ENCODE results near the gene SEBOX.

DNA sequence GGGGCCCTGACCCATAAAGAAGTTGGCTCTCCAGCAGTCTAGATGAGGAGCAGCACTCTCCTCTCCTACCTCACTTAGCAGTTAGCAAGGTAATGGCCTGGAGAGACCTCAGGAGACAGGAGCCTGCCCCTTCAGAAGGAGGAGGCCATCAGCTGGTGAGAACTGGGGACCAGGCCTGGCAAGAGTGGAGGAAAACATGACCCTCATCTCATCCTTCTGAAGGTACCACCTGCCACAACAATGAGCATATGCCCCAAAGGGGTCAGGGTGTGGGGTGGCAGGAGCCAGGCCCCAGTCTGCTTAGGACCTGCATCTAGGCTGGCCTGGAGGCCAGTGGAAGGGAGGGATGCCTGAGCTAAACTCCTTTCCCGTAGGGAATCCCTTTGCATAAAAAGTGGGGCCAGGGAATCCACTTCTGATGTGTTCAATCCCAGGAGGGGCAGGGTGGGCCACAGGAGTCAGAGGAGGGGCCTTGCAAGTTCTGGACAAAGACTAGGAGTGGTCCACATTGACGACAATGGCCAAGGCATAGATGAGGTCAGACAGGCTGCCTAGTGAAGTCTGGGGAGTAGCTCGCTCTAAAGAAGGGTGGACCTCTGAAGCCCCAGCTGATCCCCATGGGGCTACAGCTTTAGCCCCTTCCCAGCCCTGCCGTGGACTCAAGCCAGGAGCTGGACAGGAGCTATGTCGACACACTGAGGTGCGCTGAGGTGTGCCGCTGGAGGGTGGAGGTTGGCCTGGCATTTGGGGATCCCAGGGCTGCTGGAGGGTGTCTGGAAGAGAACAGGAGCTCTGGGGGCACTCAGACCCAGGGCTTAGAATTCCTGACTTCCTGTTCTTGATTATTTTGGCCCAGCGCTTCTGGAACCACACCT, 986 bp downstream of the SEBOX start:
- no peak for TF ChIP-seq POLR2A (IDR thresholded peaks at IDR 0.05)
- TF ChIP-seq, protein P1, sequence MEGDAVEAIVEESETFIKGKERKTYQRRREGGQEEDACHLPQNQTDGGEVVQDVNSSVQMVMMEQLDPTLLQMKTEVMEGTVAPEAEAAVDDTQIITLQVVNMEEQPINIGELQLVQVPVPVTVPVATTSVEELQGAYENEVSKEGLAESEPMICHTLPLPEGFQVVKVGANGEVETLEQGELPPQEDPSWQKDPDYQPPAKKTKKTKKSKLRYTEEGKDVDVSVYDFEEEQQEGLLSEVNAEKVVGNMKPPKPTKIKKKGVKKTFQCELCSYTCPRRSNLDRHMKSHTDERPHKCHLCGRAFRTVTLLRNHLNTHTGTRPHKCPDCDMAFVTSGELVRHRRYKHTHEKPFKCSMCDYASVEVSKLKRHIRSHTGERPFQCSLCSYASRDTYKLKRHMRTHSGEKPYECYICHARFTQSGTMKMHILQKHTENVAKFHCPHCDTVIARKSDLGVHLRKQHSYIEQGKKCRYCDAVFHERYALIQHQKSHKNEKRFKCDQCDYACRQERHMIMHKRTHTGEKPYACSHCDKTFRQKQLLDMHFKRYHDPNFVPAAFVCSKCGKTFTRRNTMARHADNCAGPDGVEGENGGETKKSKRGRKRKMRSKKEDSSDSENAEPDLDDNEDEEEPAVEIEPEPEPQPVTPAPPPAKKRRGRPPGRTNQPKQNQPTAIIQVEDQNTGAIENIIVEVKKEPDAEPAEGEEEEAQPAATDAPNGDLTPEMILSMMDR (IDR thresholded peaks at IDR 0.05 in 4 of 5, conservative IDR thresholded peaks at IDR 0.05 in 1 of 5): no peak

Data from gastrocnemius medialis (tissue), 4 donors.